Stomach (tissue), 9 donors: ENCODE data around the gene MRPS15. TPM values are rescaled to one million over a fixed set of nuclear protein-coding genes. Genes with fewer than 3 reads are reported as not detected.

Source experiments
- DNase-seq, 2 donors: peaks; one replicate each; pipeline versions ENCODE4 v3.0.0 to v3.0.0-alpha.2; 2013 to 2019
- H3K27ac ChIP-seq, 5 donors: fragments of 200-600 bp in 4 of 5; sonication (generic) in 4 of 5; one replicate each; pipeline ENCODE4 v1.5.1; 2013 to 2019; ENCODE audit warnings: mild to moderate bottlenecking in 1 of 5, moderate library complexity in 1 of 5
- H3K27me3 ChIP-seq, 3 donors: fragments of 200-600 bp; sonication (generic); one replicate each; pipeline ENCODE4 v1.5.1; 2017 to 2019; ENCODE audit warnings: mixed run types in 1 of 3
- H3K36me3 ChIP-seq, 4 donors: fragments of 200-600 bp; sonication (generic); 1 replicate in 3 of 4; 2 replicates in 1 of 4; pipeline ENCODE4 v1.5.1; 2016 to 2019
- H3K4me1 ChIP-seq, 4 donors: fragments of 200-600 bp; sonication (generic); one replicate each; pipeline ENCODE4 v1.5.1; 2016 to 2019
- H3K4me3 ChIP-seq, 4 donors: fragments of 200-600 bp; sonication (generic) in 3 of 4; one replicate each; pipeline ENCODE4 v1.5.1; 2016 to 2019; ENCODE audit warnings: mild to moderate bottlenecking in 1 of 4
- H3K9me3 ChIP-seq, 4 donors: fragments of 200-600 bp; sonication (generic); one replicate each; pipeline ENCODE4 v1.5.1; 2016 to 2019
- CTCF ChIP-seq, 7 experiments: fragments of 450-650 bp in 4 of 7; fragments of 200-600 bp in 3 of 7; sonication (generic) in 3 of 7; IDR thresholded peaks; one replicate each; pipeline ENCODE4 v1.5.1; 2016 to 2019; ENCODE audit warnings: antibody characterized with exemption in 7 of 7, control low read depth in 2 of 7, mild to moderate bottlenecking in 1 of 7
- EP300 ChIP-seq: sonication (generic); formaldehyde crosslinking; IDR thresholded peaks from one replicate; pipeline ENCODE4 v1.6.1; 2017; ENCODE audit warnings: antibody characterized with exemption
- POLR2A ChIP-seq, 4 donors: fragments of 450-650 bp; IDR thresholded peaks; one replicate each; pipeline ENCODE4 v1.6.1; 2016; ENCODE audit warnings: antibody characterized with exemption in 4 of 4, control low read depth in 2 of 4, mild to moderate bottlenecking in 1 of 4, moderate library complexity in 1 of 4
- POLR2AphosphoS5 ChIP-seq, 3 donors: sonication (generic); formaldehyde crosslinking; IDR thresholded peaks; one replicate each; pipeline ENCODE4 v1.6.1; 2016; ENCODE audit warnings: antibody characterized with exemption in 3 of 3
- WGBS, 5 donors: extraction: QIAGEN DNeasy Blood & Tissue Kit in 3 of 5; methylation state at CpG; one replicate each; pipeline versions ENCODE4 v1.1.5 to v1.1.7; 2013 to 2018; 5-methylcytosine and 5-hydroxymethylcytosine counted together
- intact Hi-C: fragments of 100-400 bp; cut with DNase I; formaldehyde crosslinking; loops from one replicate; pipeline ENCODE4 v1.15.1; 2023; ENCODE audit warnings: low total_unique reads
- polyA plus RNA-seq, 3 donors: library from polyadenylated mRNA; stranded (reverse); fragments of 200-250 nt; gene quantifications; one replicate each; pipeline ENCODE4 v1.2.3, GENCODE V29; 2013
- total RNA-seq, 5 donors: library from RNA; depleted of rRNA; stranded (reverse); fragments of >200 nt; gene quantifications; one replicate each; pipeline versions ENCODE4 v1.1.0 to v1.2.3, GENCODE V29; 2014 to 2016
- donor health status: healthy with polysubstance abuse.
- donor health status: Bipolar disorder and iron deficiency.
- donor health status: healthy.

The MRPS15 gene
- total and polyA plus RNA-seq, 8 donors, result 21.9 to 163 (median 91.9) TPM

GRCh38 chr1:36450270-36450918 lies 13.8 kb downstream of the MRPS15 start, which contains the start of gene OSCP1:
TSS of gene OSCP1 (minus strand) at chr1:36450451. CDS start at chr1:36450369, 82 bp downstream.
- 0 to 1% (median 1%) methylated on average over 42 to 48 of the region's 48 CpGs for WGBS, 5 donors
- peak; percentile 96 to 99 for DNase-seq
- Histone ChIP-seq H3K27ac (peak within 1 kb of the TSS; percentile 93 to 98 (median 95)), H3K27me3 (no peaks in the 10 kb centered on the region), H3K36me3 (peaks cover 6 to 19% (median 14%) of the 10 kb centered on the region in 4 donors), H3K9me3 (no peaks in the 10 kb centered on the region), H3K4me1 (peaks cover 6 to 32% (median 16%) of the 10 kb centered on the region in 4 donors), H3K4me3 (peak within 1 kb of the TSS; percentile 59 to 90 (median 66))
- intact Hi-C loops, result no loop called here
- TF ChIP-seq POLR2AphosphoS5 (IDR thresholded peaks at IDR 0.05) (peak; percentile 86 to 96 (median 95)), CTCF (IDR thresholded peaks at IDR 0.05) (no peak), POLR2A (IDR thresholded peaks at IDR 0.05) (peak in 2 of 4 donors; percentile 65 to 74), EP300 (no peak)

DNA sequence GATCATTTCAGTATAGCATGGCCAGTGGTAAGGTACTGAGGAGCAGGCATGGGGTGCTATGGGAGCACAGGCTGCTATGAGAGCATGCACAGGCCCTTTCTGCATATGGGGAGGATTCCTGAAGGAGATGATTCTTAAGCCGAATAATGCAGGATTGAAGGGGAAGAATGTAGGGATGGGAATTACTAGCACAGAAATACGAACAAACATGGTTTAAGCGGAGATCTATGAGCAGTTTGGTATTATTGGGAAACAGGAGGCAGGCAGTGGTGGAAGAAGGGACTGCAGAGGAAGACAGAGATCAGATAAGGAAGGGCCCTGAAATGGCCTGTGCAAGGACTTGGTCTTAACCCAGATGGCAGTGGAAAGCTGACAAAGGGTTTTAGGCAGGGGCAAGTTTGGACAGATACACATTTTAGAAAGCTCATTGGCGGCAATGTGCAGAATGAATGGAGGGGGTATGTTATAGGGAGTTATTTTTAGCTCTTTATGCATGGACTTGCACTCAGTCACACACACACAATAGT lies 15.6 kb downstream of the MRPS15 start:
- DNase-seq, result no peak
- intact Hi-C loops, result no loop called here
- Histone ChIP-seq H3K4me3 (no peak overlapping the region), H3K27me3 (no peaks in the 10 kb centered on the region), H3K9me3 (no peaks in the 10 kb centered on the region), H3K27ac (no peak overlapping the region), H3K36me3 (peaks cover 0 to 4% (median under 1%) of the 10 kb centered on the region in 4 donors), H3K4me1 (peaks cover 6 to 32% (median 16%) of the 10 kb centered on the region in 4 donors)
- 89 to 94% (median 92%) methylated on average over 4 of the region's 4 CpGs for WGBS, 5 donors
- no peak for TF ChIP-seq POLR2A (IDR thresholded peaks at IDR 0.05)
- TF ChIP-seq CTCF (IDR thresholded peaks at IDR 0.05), result no peak
- no peak for TF ChIP-seq EP300
- TF ChIP-seq POLR2AphosphoS5 (IDR thresholded peaks at IDR 0.05), result no peak

- Histone ChIP-seq H3K9me3 (no peaks in the 10 kb centered on the region), H3K4me3 (no peak overlapping the region), H3K36me3 (peaks cover 0 to 8% (median 4%) of the 10 kb centered on the region in 4 donors), H3K4me1 (peaks cover 6 to 32% (median 16%) of the 10 kb centered on the region in 4 donors), H3K27ac (no peak overlapping the region), H3K27me3 (no peaks in the 10 kb centered on the region)
- no peak for DNase-seq
- intact Hi-C loops, result no loop called here
- no peak for TF ChIP-seq POLR2AphosphoS5 (IDR thresholded peaks at IDR 0.05)
- TF ChIP-seq CTCF (IDR thresholded peaks at IDR 0.05), result no peak
- no peak for TF ChIP-seq EP300
- TF ChIP-seq POLR2A (IDR thresholded peaks at IDR 0.05), result no peak
Observed at GRCh38 chr1:36447450-36447849, 16.7 kb downstream of the MRPS15 start.

- Histone ChIP-seq H3K27me3 (no peaks in the 10 kb centered on the region), H3K36me3 (peaks cover 0 to 8% (median 4%) of the 10 kb centered on the region in 4 donors), H3K9me3 (no peaks in the 10 kb centered on the region), H3K27ac (no peak overlapping the region), H3K4me3 (no peak overlapping the region), H3K4me1 (peaks cover 6 to 32% (median 16%) of the 10 kb centered on the region in 4 donors)
- no peak for DNase-seq
- TF ChIP-seq POLR2AphosphoS5 (IDR thresholded peaks at IDR 0.05) (no peak), EP300 (no peak), POLR2A (IDR thresholded peaks at IDR 0.05) (no peak), CTCF (IDR thresholded peaks at IDR 0.05) (no peak)
- WGBS, 5 donors, result 60 to 82% (median 76%) methylated on average over 5 of the region's 5 CpGs
- intact Hi-C loops, result no loop called here
Observed at GRCh38 chr1:36446746-36447145, 17.4 kb downstream of the MRPS15 start.
